ENCODE results near the gene ADAMTS14. TPM values are rescaled to one million over a fixed set of nuclear protein-coding genes. Genes with fewer than 3 reads are reported as not detected.

The ADAMTS14 gene
- total RNA-seq, 1 experiment from 2014 or later, result 1.6 TPM

- no peak overlapping the region for H4K8ac ChIP-seq (replicated peaks; ENCODE audit: insufficient read length, low read depth, low read length)
- H3T11ph ChIP-seq (ENCODE audit: low read length), result no peak overlapping the region
- H4K91ac ChIP-seq (ENCODE audit: insufficient read length, low read depth, low read length), result no peak overlapping the region
- no peak overlapping the region for H3K18ac ChIP-seq (ENCODE audit: insufficient read length, low read depth, low read length)
- no peak overlapping the region for H3K4me2 ChIP-seq (ENCODE audit: insufficient read depth, insufficient read length, low read length)
- H2AK5ac ChIP-seq (ENCODE audit: insufficient read length, low read length), result no peak overlapping the region
- H2AFZ ChIP-seq (ENCODE audit: low read length), result no peak overlapping the region
- no peaks in the 10 kb centered on the region; a peak in 3 of 7 replicates for H3K36me3 Mint-ChIP-seq (ENCODE audit: insufficient read depth in 1 of 3, low read depth in 3 of 3)
- no peak overlapping the region for H3K4me3 Mint-ChIP-seq
- H3K56ac ChIP-seq (ENCODE audit: insufficient read length, low read depth, low read length), result no peak overlapping the region
- H3K9me3 ChIP-seq (ENCODE audit: control insufficient read depth, low read depth, low read length), result no peaks in the 10 kb centered on the region
- H2BK12ac ChIP-seq (ENCODE audit: insufficient read length, low read depth, low read length), result no peak overlapping the region
- no peak overlapping the region for H3K9ac ChIP-seq (ENCODE audit: extremely low read depth, insufficient read length, low read length)
- no peak overlapping the region for H2BK15ac ChIP-seq (ENCODE audit: low read depth, low read length)
- H3K4ac ChIP-seq (ENCODE audit: low read depth, low read length), result no peak overlapping the region
- H3K23ac ChIP-seq (ENCODE audit: insufficient read length, low read depth, low read length), result no peak overlapping the region
- no peak overlapping the region for H2BK120ac ChIP-seq (ENCODE audit: low read depth, low read length, poor library complexity, severe bottlenecking)
- no peaks in the 10 kb centered on the region; a peak in 1 of 5 replicates for H3K9me3 Mint-ChIP-seq
- no CpG with 5 or more reads among the region's 3 CpGs for WGBS (ENCODE audit: extremely low coverage, insufficient read length, low lambda C conversion rate)
- no peak overlapping the region for H4K5ac ChIP-seq (ENCODE audit: insufficient read length, low read depth, low read length)
- no peaks in the 10 kb centered on the region for H3K27me3 ChIP-seq (ENCODE audit: insufficient read depth, low read length)
- H3K27me3 Mint-ChIP-seq (ENCODE audit: low read depth), result peaks cover 9% of the 10 kb centered on the region
- no peak overlapping the region for H3K27ac ChIP-seq (ENCODE audit: insufficient read length, low read depth, low read length)
- no peak overlapping the region for H2BK20ac ChIP-seq (ENCODE audit: low read depth, low read length, poor library complexity, severe bottlenecking)
- no peaks in the 10 kb centered on the region for H3K23me2 ChIP-seq (ENCODE audit: insufficient read length, low read depth, low read length, poor library complexity, severe bottlenecking)
- no peaks in the 10 kb centered on the region for H3K4me1 ChIP-seq (ENCODE audit: insufficient read depth, low read length)
- no peaks in the 10 kb centered on the region for H3K79me2 ChIP-seq (ENCODE audit: insufficient read depth, low read length)
- DNase-seq, result no peak
- TF ChIP-seq CTCF (conservative IDR thresholded peaks at IDR 0.05), result no peak
- peaks cover 2% of the 10 kb centered on the region for H4K20me1 ChIP-seq (ENCODE audit: control insufficient read depth, insufficient read depth, insufficient read length)
- no peak overlapping the region for H3K27ac Mint-ChIP-seq
- H3K79me1 ChIP-seq (ENCODE audit: insufficient read depth, low read depth, low read length, poor library complexity, severe bottlenecking), result no peaks in the 10 kb centered on the region
- H3K4me1 Mint-ChIP-seq, result peaks cover 23 to 28% of the 10 kb centered on the region in 2 experiments
- H3K14ac ChIP-seq (ENCODE audit: insufficient read depth, low read length), result no peak overlapping the region
- no peak overlapping the region for H2BK5ac ChIP-seq (ENCODE audit: insufficient read length, low read length)
Observed at GRCh38 chr10:70678250-70678635, 5.9 kb downstream of the ADAMTS14 start.
